SK-N-SH (cell line): ENCODE data around the gene DDIT3. TPM values are rescaled to one million over a fixed set of nuclear protein-coding genes. Genes with fewer than 3 reads are reported as not detected.

ENCODE experiments used
- CTCF ChIA-PET: fragments of 300-600, 350-600 bp; formaldehyde crosslinking; extraction: SDS; loops from one replicate; lab custom pipeline; 2021; lab: Yijun Ruan, JAX
- POLR2A ChIA-PET: fragments of 350-600 bp; sonication (Branson Sonifier 250); formaldehyde crosslinking; extraction: SDS; loops from one replicate; lab custom pipeline; 2020; ENCODE audit warnings: antibody characterized with exemption, inconsistent platforms; lab: Yijun Ruan, JAX
- DNase-seq: peaks from one replicate; pipeline ENCODE4 v3.0.0; 2012
- H2AFZ ChIP-seq: fragments of 200-600 bp; sonication (generic); 2 replicates; pipeline ENCODE4 v1.8.1; 2016; ENCODE audit warnings: antibody characterized with exemption, mild to moderate bottlenecking, low read depth
- H3F3A ChIP-seq: fragments of 200-600 bp; sonication (generic); replicated peaks from 2 replicates; pipeline ENCODE3; 2016; ENCODE audit warnings: antibody characterized with exemption, mild to moderate bottlenecking; ENCODE audit not compliant: insufficient read depth
- H3K27ac ChIP-seq, 2 experiments: fragments of 200-500 bp in 1 of 2; fragments of 200-600 bp in 1 of 2; sonication (Bioruptor generic) in 1 of 2; sonication (generic), shearing (Covaris generic) in 1 of 2; 2 replicates each; pipeline versions ENCODE4 v1.5.1 to v1.6.1; 2014 to 2016; ENCODE audit warnings: low read depth in 2 of 2, inconsistent platforms in 1 of 2, low read length in 1 of 2, mild to moderate bottlenecking in 1 of 2, mixed read lengths in 1 of 2
- H3K27me3 ChIP-seq: fragments of 200-600 bp; sonication (generic), shearing (Covaris generic); 2 replicates; pipeline ENCODE4 v1.6.1; 2016; ENCODE audit warnings: mixed run types; ENCODE audit not compliant: insufficient read depth
- H3K36me3 ChIP-seq, 2 experiments: fragments of 200-500 bp in 1 of 2; fragments of 200-600 bp in 1 of 2; sonication (Bioruptor generic) in 1 of 2; sonication (generic) in 1 of 2; replicated peaks in 1 of 2; 2 replicates each; pipeline versions ENCODE3 to v1.5.1; 2014 to 2016; ENCODE audit warnings: low read length in 1 of 2, mild to moderate bottlenecking in 1 of 2; ENCODE audit not compliant: insufficient read depth in 2 of 2, control insufficient read depth in 1 of 2
- H3K4me1 ChIP-seq, 2 experiments: fragments of 200-500 bp in 1 of 2; fragments of 200-600 bp in 1 of 2; sonication (Bioruptor generic) in 1 of 2; sonication (generic), shearing (Covaris generic) in 1 of 2; 2 replicates each; pipeline versions ENCODE4 v1.5.1 to v1.6.1; 2014 to 2016; ENCODE audit warnings: low read depth in 1 of 2, low read length in 1 of 2, mixed run types in 1 of 2; ENCODE audit not compliant: insufficient read depth in 2 of 2, control insufficient read depth in 1 of 2
- H3K4me2 ChIP-seq: fragments of 200-600 bp; sonication (generic), shearing (Covaris generic); 2 replicates; pipeline ENCODE4 v1.6.1; 2017; ENCODE audit warnings: mixed run types
- H3K4me3 ChIP-seq, 2 experiments: fragments of 200-500 bp in 1 of 2; fragments of 200-600 bp in 1 of 2; sonication (Bioruptor generic) in 1 of 2; sonication (generic), shearing (Covaris generic) in 1 of 2; 2 replicates each; pipeline versions ENCODE4 v1.5.1 to v1.8.1; 2014 to 2016; ENCODE audit warnings: low read depth in 2 of 2, inconsistent platforms in 1 of 2, low read length in 1 of 2, mild to moderate bottlenecking in 1 of 2, mixed read lengths in 1 of 2, moderate library complexity in 1 of 2
- H3K79me2 ChIP-seq: fragments of 200-600 bp; sonication (generic); 2 replicates; pipeline ENCODE4 v1.8.1; 2017; ENCODE audit warnings: mild to moderate bottlenecking; ENCODE audit not compliant: insufficient read depth
- H3K9ac ChIP-seq: fragments of 200-600 bp; sonication (generic); 2 replicates; pipeline ENCODE4 v1.6.1; 2017; ENCODE audit warnings: mixed run types
- H3K9me2 ChIP-seq: fragments of 200-600 bp; sonication (generic); 2 replicates; pipeline ENCODE4 v1.6.1; 2017; ENCODE audit warnings: mixed run types
- H3K9me3 ChIP-seq: fragments of 200-600 bp; sonication (generic); 2 replicates; pipeline ENCODE4 v1.6.1; 2017; ENCODE audit warnings: mixed run types, mild to moderate bottlenecking, moderate library complexity
- H4K20me1 ChIP-seq: fragments of 200-600 bp; sonication (generic); 2 replicates; pipeline ENCODE4 v1.6.1; 2017; ENCODE audit warnings: mild to moderate bottlenecking, mixed run types; ENCODE audit not compliant: insufficient read depth
- FOSL2 ChIP-seq: IDR thresholded peaks from 2 replicates; pipeline ENCODE4 v1.4.0; 2012; ENCODE audit warnings: low read depth, mild to moderate bottlenecking, moderate library complexity, borderline replicate concordance
- FOXJ3 ChIP-seq: sonication (generic); formaldehyde crosslinking; IDR thresholded peaks from 2 replicates; pipeline ENCODE4 v1.5.1; 2020; ENCODE audit warnings: mild to moderate bottlenecking, missing genetic modification reagents
- JUND ChIP-seq: IDR thresholded peaks from 2 replicates; pipeline ENCODE4 v1.4.0; 2012
- MXI1 ChIP-seq: IDR thresholded peaks from 2 replicates; pipeline ENCODE4 v1.6.1; 2012; ENCODE audit warnings: mild to moderate bottlenecking, low read depth, low read length, improper control_type of control experiment
- NRF1 ChIP-seq: IDR thresholded peaks from 2 replicates; pipeline ENCODE4 v1.6.1; 2012; ENCODE audit warnings: low read depth, mild to moderate bottlenecking, low read length
- RCOR1 ChIP-seq: fragments of 150-350 bp; IDR thresholded peaks from 2 replicates; pipeline ENCODE4 v1.6.1; 2017; ENCODE audit warnings: antibody characterized with exemption, low read length
- TCF12 ChIP-seq: IDR thresholded peaks from 2 replicates; pipeline ENCODE4 v1.4.0; 2012
- YY1 ChIP-seq: IDR thresholded peaks from 2 replicates; pipeline ENCODE4 v1.4.0; 2012; ENCODE audit warnings: low read depth, mild to moderate bottlenecking
- WGBS: methylation state at CpG from one replicate; pipeline ENCODE4 v1.1.6; 2017; ENCODE audit warnings: low lambda C conversion rate; 5-methylcytosine and 5-hydroxymethylcytosine counted together
- polyA plus RNA-seq, 3 experiments: library from polyadenylated mRNA; depleted of rRNA; stranded (reverse); fragments of >200 nt; gene quantifications; 2 replicates each; pipeline ENCODE4 v1.2.3, GENCODE V29; 2012
- TF ChIP-seq, protein P1 (sequence below): fragments of 150-350 bp; IDR thresholded peaks from 2 replicates; pipeline ENCODE4 v1.6.1; 2017; ENCODE audit warnings: antibody characterized with exemption, low read length, low read depth, borderline replicate concordance
- TF ChIP-seq, protein P2 (sequence below): IDR thresholded peaks from 2 replicates; pipeline ENCODE4 v1.6.1; 2012; ENCODE audit warnings: mild to moderate bottlenecking, low read depth, low read length, moderate library complexity
- TF ChIP-seq, protein P3 (sequence below): fragments of 150-350 bp; IDR thresholded peaks from 2 replicates; pipeline ENCODE4 v1.6.1; 2016; ENCODE audit warnings: mild to moderate bottlenecking, low read depth, low read length
- TF ChIP-seq, protein P4 (sequence below): fragments of 200-600 bp; sonication (generic); IDR thresholded peaks from 2 replicates; pipeline ENCODE4 v1.6.1; 2017; ENCODE audit warnings: antibody characterized with exemption, mild to moderate bottlenecking, moderate library complexity

DDIT3 gene
- polyA plus RNA-seq, 1 of the 3 experiments (the other 2 are of a cell fraction) = 26.3 TPM

DNA sequence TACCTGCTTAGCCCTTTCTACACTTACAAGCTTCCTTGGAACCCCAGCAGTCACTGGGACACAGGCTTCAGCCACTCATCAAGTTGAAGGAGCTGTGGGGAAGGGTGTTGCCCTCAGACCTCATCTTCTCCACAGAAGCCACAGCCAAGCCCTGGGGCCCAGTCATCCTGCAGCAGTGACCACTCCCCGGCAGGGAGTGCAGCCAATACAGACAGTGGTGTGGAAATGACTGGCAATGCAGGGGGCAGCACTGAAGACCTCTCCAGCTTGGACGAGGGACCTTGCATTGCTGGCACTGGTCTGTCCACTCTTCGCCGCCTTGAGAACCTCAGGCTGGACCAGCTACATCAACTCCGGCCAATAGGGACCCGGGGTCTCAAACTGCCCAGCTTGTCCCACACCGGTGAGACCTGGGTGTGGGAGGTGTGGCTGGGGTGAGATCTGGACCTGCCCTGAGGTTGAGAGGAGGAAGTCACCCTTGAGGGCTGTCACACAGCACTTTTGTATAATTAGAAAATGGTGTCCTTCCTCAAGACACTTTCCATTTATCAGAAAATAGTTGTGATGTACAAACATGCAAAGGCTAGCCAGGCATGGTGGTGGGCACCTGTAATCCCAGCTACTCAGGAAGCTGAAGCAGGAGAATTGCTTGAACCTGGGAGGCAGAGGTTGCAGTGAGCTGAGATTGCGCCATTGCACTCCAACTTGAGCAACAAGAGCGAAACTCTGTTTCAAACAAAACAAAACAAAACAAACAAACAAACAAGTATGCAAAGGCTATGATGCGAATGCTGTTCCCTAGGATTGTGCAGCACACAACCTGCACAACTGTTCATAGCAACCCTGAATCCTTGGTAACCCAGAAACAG lies 50.8 kb downstream of the DDIT3 start:
- H3K4me1 ChIP-seq = no peaks in the 10 kb centered on the region
- DNase-seq = no peak
- no peaks in the 10 kb centered on the region for H3K9me3 ChIP-seq
- peaks cover 82% of the 10 kb centered on the region for H3K27me3 ChIP-seq
- no peak overlapping the region for H3K27ac ChIP-seq
- no peaks in the 10 kb centered on the region for H3F3A ChIP-seq
- no peaks in the 10 kb centered on the region for H3K79me2 ChIP-seq
- no peak overlapping the region for H3K4me3 ChIP-seq
- H3K36me3 ChIP-seq = no peaks in the 10 kb centered on the region
- no peaks in the 10 kb centered on the region for H3K9me2 ChIP-seq
- ChIA-PET POLR2A (no interaction called here), CTCF (interaction anchor here (0.7 to 2.8 kb wide), 5 partner anchors 9 to 230 kb away, joined by 3 to 22 read pairs (median 5); partner anchors contain the start of gene GLI1)
- H3K4me2 ChIP-seq = no peak overlapping the region
- TF ChIP-seq, protein P1, sequence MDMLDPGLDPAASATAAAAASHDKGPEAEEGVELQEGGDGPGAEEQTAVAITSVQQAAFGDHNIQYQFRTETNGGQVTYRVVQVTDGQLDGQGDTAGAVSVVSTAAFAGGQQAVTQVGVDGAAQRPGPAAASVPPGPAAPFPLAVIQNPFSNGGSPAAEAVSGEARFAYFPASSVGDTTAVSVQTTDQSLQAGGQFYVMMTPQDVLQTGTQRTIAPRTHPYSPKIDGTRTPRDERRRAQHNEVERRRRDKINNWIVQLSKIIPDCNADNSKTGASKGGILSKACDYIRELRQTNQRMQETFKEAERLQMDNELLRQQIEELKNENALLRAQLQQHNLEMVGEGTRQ = no peak
- TF ChIP-seq JUND (no peak), TCF12 (no peak), FOSL2 (no peak), MXI1 (no peak), FOXJ3 (CRISPR knock-in tag) (no peak), RCOR1 (no peak), YY1 (no peak), NRF1 (no peak)
- TF ChIP-seq, protein P2, sequence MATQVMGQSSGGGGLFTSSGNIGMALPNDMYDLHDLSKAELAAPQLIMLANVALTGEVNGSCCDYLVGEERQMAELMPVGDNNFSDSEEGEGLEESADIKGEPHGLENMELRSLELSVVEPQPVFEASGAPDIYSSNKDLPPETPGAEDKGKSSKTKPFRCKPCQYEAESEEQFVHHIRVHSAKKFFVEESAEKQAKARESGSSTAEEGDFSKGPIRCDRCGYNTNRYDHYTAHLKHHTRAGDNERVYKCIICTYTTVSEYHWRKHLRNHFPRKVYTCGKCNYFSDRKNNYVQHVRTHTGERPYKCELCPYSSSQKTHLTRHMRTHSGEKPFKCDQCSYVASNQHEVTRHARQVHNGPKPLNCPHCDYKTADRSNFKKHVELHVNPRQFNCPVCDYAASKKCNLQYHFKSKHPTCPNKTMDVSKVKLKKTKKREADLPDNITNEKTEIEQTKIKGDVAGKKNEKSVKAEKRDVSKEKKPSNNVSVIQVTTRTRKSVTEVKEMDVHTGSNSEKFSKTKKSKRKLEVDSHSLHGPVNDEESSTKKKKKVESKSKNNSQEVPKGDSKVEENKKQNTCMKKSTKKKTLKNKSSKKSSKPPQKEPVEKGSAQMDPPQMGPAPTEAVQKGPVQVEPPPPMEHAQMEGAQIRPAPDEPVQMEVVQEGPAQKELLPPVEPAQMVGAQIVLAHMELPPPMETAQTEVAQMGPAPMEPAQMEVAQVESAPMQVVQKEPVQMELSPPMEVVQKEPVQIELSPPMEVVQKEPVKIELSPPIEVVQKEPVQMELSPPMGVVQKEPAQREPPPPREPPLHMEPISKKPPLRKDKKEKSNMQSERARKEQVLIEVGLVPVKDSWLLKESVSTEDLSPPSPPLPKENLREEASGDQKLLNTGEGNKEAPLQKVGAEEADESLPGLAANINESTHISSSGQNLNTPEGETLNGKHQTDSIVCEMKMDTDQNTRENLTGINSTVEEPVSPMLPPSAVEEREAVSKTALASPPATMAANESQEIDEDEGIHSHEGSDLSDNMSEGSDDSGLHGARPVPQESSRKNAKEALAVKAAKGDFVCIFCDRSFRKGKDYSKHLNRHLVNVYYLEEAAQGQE = no peak
- TF ChIP-seq, protein P3, sequence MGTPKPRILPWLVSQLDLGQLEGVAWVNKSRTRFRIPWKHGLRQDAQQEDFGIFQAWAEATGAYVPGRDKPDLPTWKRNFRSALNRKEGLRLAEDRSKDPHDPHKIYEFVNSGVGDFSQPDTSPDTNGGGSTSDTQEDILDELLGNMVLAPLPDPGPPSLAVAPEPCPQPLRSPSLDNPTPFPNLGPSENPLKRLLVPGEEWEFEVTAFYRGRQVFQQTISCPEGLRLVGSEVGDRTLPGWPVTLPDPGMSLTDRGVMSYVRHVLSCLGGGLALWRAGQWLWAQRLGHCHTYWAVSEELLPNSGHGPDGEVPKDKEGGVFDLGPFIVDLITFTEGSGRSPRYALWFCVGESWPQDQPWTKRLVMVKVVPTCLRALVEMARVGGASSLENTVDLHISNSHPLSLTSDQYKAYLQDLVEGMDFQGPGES = no peak
- TF ChIP-seq, protein P4, sequence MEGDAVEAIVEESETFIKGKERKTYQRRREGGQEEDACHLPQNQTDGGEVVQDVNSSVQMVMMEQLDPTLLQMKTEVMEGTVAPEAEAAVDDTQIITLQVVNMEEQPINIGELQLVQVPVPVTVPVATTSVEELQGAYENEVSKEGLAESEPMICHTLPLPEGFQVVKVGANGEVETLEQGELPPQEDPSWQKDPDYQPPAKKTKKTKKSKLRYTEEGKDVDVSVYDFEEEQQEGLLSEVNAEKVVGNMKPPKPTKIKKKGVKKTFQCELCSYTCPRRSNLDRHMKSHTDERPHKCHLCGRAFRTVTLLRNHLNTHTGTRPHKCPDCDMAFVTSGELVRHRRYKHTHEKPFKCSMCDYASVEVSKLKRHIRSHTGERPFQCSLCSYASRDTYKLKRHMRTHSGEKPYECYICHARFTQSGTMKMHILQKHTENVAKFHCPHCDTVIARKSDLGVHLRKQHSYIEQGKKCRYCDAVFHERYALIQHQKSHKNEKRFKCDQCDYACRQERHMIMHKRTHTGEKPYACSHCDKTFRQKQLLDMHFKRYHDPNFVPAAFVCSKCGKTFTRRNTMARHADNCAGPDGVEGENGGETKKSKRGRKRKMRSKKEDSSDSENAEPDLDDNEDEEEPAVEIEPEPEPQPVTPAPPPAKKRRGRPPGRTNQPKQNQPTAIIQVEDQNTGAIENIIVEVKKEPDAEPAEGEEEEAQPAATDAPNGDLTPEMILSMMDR = no peak
- no peak overlapping the region for H2AFZ ChIP-seq
- H3K9ac ChIP-seq = no peak overlapping the region
- H4K20me1 ChIP-seq = no peaks in the 10 kb centered on the region
- whole genome bisulfite sequencing = 52% methylated on average over 10 of the region's 10 CpGs
